K562 (cell line): ENCODE data around the gene UNC5B. TPM values are rescaled to one million over a fixed set of nuclear protein-coding genes. Genes with fewer than 3 reads are reported as not detected.

Source experiments
- ATAC-seq: fragments of 200-7000 bp; cut with Tn5 transposase; 3 replicates; pipeline ENCODE4 v1.9.1; 2020; ENCODE audit warnings: moderate library complexity
- BruUV-seq: library from RNA; stranded (reverse); fragments of 400-500 nt; replicated peaks from 2 replicates; lab custom pipeline; 2021; lab: Mats Ljungman, UMichigan
- CTCF ChIA-PET: fragments of 300-600 bp; formaldehyde crosslinking; extraction: SDS; loops from one replicate; lab custom pipeline; 2021; ENCODE audit warnings: low intra/inter-chr PET ratio; lab: Yijun Ruan, JAX
- POLR2A ChIA-PET: fragments of 300-600, 350-650 bp; sonication (Branson Sonifier 250); formaldehyde crosslinking; extraction: SDS; loops from one replicate; lab custom pipeline; 2021; ENCODE audit warnings: antibody characterized with exemption, inconsistent platforms; lab: Yijun Ruan, JAX
- DNase-seq, 4 experiments: peaks; one replicate each; pipeline versions ENCODE4 v3.0.0 to v3.0.0-alpha.2; 2011 to 2018; ENCODE audit warnings: low spot score in 3 of 4, mixed read lengths in 3 of 4; ENCODE audit errors: extremely low read depth in 1 of 4
- FAIRE-seq: peaks from 2 replicates; lab custom pipeline; 2011; peaks lifted over from hg19 to GRCh38; lab: Jason Lieb, UNC
- H2AFZ ChIP-seq: 2 replicates; pipeline ENCODE4 v1.6.0; 2011; ENCODE audit warnings: low read depth, low read length, control low read depth, inconsistent platforms
- H3K27ac ChIP-seq: fragments of 200-600 bp; 3 replicates; pipeline ENCODE4 v1.8.0; 2011; ENCODE audit warnings: low read depth, mild to moderate bottlenecking, control low read depth, inconsistent platforms, low read length, moderate library complexity, mixed read lengths; ENCODE audit errors: extremely low read depth
- H3K27me3 ChIP-seq, 2 experiments: fragments of 300-600 bp in 1 of 2; 2 replicates in 1 of 2; 3 replicates in 1 of 2; pipeline versions ENCODE4 v1.6.0 to v1.8.0; 2011; ENCODE audit warnings: inconsistent platforms in 2 of 2, low read length in 2 of 2, mild to moderate bottlenecking in 1 of 2, mixed read lengths in 1 of 2, moderate library complexity in 1 of 2; ENCODE audit not compliant: control insufficient read depth in 2 of 2, insufficient read depth in 2 of 2
- H3K36me3 ChIP-seq: fragments of 300-600 bp; 3 replicates; pipeline ENCODE4 v1.8.0; 2011; ENCODE audit warnings: mild to moderate bottlenecking, low read length, inconsistent platforms; ENCODE audit not compliant: control insufficient read depth, insufficient read depth
- H3K4me1 ChIP-seq, 2 experiments: fragments of 200-600 bp in 1 of 2; replicated peaks in 1 of 2; 2 replicates in 1 of 2; 3 replicates in 1 of 2; pipeline versions ENCODE4 v1.5.1 to v1.8.0; 2011; ENCODE audit warnings: inconsistent platforms in 2 of 2, low read length in 2 of 2, mild to moderate bottlenecking in 1 of 2, mixed read lengths in 1 of 2, moderate library complexity in 1 of 2; ENCODE audit not compliant: control insufficient read depth in 2 of 2, insufficient read depth in 2 of 2
- H3K4me2 ChIP-seq: 2 replicates; pipeline ENCODE4 v1.6.1; 2011; ENCODE audit warnings: low read length, control low read depth, inconsistent platforms, mixed read lengths; ENCODE audit not compliant: insufficient read depth
- H3K4me3 ChIP-seq: fragments of 200-600 bp; sonication (generic), shearing (Covaris generic); 2 replicates; pipeline ENCODE4 v1.5.1; 2016; ENCODE audit warnings: control low read depth, inconsistent platforms
- H3K79me2 ChIP-seq: fragments of 200-600 bp; 3 replicates; pipeline ENCODE4 v1.8.0; 2011; ENCODE audit warnings: low read length, inconsistent platforms; ENCODE audit not compliant: control insufficient read depth, insufficient read depth
- H3K9ac ChIP-seq, 2 experiments: 2 replicates each; pipeline versions ENCODE4 v1.6.0 to v1.6.1; 2011; ENCODE audit warnings: low read depth in 2 of 2, low read length in 2 of 2, control low read depth in 1 of 2, inconsistent platforms in 1 of 2, mild to moderate bottlenecking in 1 of 2, mixed read lengths in 1 of 2; ENCODE audit not compliant: insufficient read depth in 1 of 2
- H3K9me1 ChIP-seq: one replicate; pipeline ENCODE4 v1.6.0; 2011; ENCODE audit warnings: inconsistent platforms, mild to moderate bottlenecking, low read length, moderate library complexity; ENCODE audit not compliant: control insufficient read depth, insufficient read depth
- H3K9me3 ChIP-seq: replicated peaks from 2 replicates; pipeline ENCODE4 v1.5.1; 2011; ENCODE audit warnings: low read depth, low read length, inconsistent platforms; ENCODE audit not compliant: control insufficient read depth, insufficient read depth
- H4K20me1 ChIP-seq: replicated peaks from 2 replicates; pipeline ENCODE4 v1.6.1; 2011; ENCODE audit warnings: low read length, inconsistent platforms, mixed read lengths; ENCODE audit not compliant: control insufficient read depth, insufficient read depth
- ATF7 ChIP-seq: fragments of 450-650 bp; IDR thresholded peaks from 2 replicates; pipeline ENCODE4 v1.7.1; 2014; ENCODE audit warnings: mild to moderate bottlenecking, moderate library complexity
- CEBPZ ChIP-seq: fragments of 150-350 bp; IDR thresholded peaks from 2 replicates; pipeline ENCODE4 v1.6.1; 2014; ENCODE audit warnings: low read depth, mild to moderate bottlenecking, low read length, borderline replicate concordance
- MBD1 ChIP-seq: fragments of 250-450 bp; sonication (Bioruptor Pico); IDR thresholded peaks from 2 replicates; pipeline ENCODE4 v1.8.0; 2022; ENCODE audit warnings: inconsistent platforms
- NFXL1 ChIP-seq: fragments of 450-650 bp; formaldehyde crosslinking; IDR thresholded peaks from 2 replicates; pipeline ENCODE4 v1.4.0; 2021; ENCODE audit warnings: mild to moderate bottlenecking
- TEAD1 ChIP-seq, 2 experiments: fragments of 450-650 bp in 1 of 2; sonication (generic) in 1 of 2; formaldehyde crosslinking; IDR thresholded peaks; 2 replicates each; pipeline versions ENCODE4 v1.4.0 to v1.8.0; 2020 to 2022; ENCODE audit warnings: mild to moderate bottlenecking in 2 of 2, missing genetic modification reagents in 1 of 2
- ZNF609 ChIP-seq: sonication (generic); formaldehyde crosslinking; IDR thresholded peaks from 2 replicates; pipeline ENCODE4 v1.8.1; 2023; ENCODE audit warnings: missing genetic modification reagents, mild to moderate bottlenecking, borderline replicate concordance
- ZNF740 ChIP-seq, 3 experiments: fragments of 200-800 bp in 1 of 3; sonication (Bioruptor generic) in 1 of 3; sonication (generic) in 1 of 3; formaldehyde crosslinking in 1 of 3; IDR thresholded peaks; 2 replicates each; pipeline versions ENCODE4 v1.6.1 to v1.8.0; 2016 to 2022; ENCODE audit warnings: mild to moderate bottlenecking in 2 of 3, missing compliant biosample characterization in 2 of 3, missing genetic modification characterization in 2 of 3, missing genetic modification reagents in 1 of 3
- WGBS: fragments of 100-300 bp; shearing (Covaris generic); methylation state at CpG from one replicate; pipeline ENCODE4 v1.1.6; 2016; ENCODE audit warnings: low coverage, mixed read lengths; ENCODE audit not compliant: insufficient coverage; ENCODE audit errors: missing lambda C conversion rate; 5-methylcytosine and 5-hydroxymethylcytosine counted together
- in situ Hi-C: fragments of 300-500 bp; cut with MboI; formaldehyde crosslinking; loops from 4 replicates; pipeline ENCODE4 v1.15.0; 2018; ENCODE audit warnings: inconsistent platforms, mixed read lengths
- intact Hi-C: fragments of 100-400 bp; cut with micrococcal nuclease; formaldehyde crosslinking; loops from 2 replicates; pipeline ENCODE4 v1.14.2; 2022
- polyA plus RNA-seq, 8 experiments: library from polyadenylated mRNA; depleted of rRNA in 4 of 8; stranded (reverse) in 5 of 8; unstranded in 3 of 8; fragments of >200 nt; fragmentation: Nextera tagmentation in 2 of 8; fragmentation: Illumina TruSeq in 1 of 8; extraction: Ambion mirVana in 2 of 8; extraction: Trizol in 1 of 8; gene quantifications; 2 replicates each; pipeline versions ENCODE4 v1.2.1 to v1.2.3, GENCODE V29; 2011 to 2014; ENCODE audit warnings: inconsistent platforms in 1 of 8, missing spikeins in 1 of 8
- total RNA-seq, 7 experiments: library from RNA; depleted of rRNA in 6 of 7; stranded (reverse); fragments of >200 nt in 6 of 7; fragmentation: Illumina TruSeq in 2 of 7; extraction: Trizol in 2 of 7; gene quantifications; 2 replicates each; pipeline versions ENCODE4 v1.2.1 to v1.2.3, GENCODE V29; 2011 to 2021; ENCODE audit warnings: low replicate concordance in 1 of 7

Gene UNC5B
- total and polyA plus RNA-seq, 9 of the 15 experiments (the other 6 are each of a cell fraction or from before 2014, with no cell fraction given) = 0.10 to 8.4 (median 2.1) TPM

- H3K4me3 ChIP-seq = no peak overlapping the region
- no peaks in the 10 kb centered on the region for H3K36me3 ChIP-seq
- peak overlapping the region in 1 of 2 experiments; percentile 53; a peak in 1 of 4 replicates for H3K9ac ChIP-seq
- no peak overlapping the region for H2AFZ ChIP-seq
- BruUV-seq = no TSS peak
- ATAC-seq (peak; percentile 50), DNase-seq (peak in 2 of 4 experiments; percentile 39 to 43), FAIRE-seq (peak; percentile 26)
- H4K20me1 ChIP-seq = peaks cover 8% of the 10 kb centered on the region; the same call in 1 of the 2 replicates
- WGBS = 10% methylated on average over 11 of the region's 11 CpGs
- intact Hi-C loops (no loop called here), in situ Hi-C loops (no loop called here)
- H3K9me3 ChIP-seq = no peaks in the 10 kb centered on the region
- POLR2A ChIA-PET = interaction anchor here (0.8 to 1.3 kb wide), 2 partner anchors 8 to 10 kb away, joined by 3 read pairs; no protein-coding TSS in a partner anchor
- H3K9me1 ChIP-seq = no peaks in the 10 kb centered on the region
- CTCF ChIA-PET = no interaction called here
- H3K4me2 ChIP-seq = peak overlapping the region; percentile 20; the same call in 1 of the 2 replicates
- H3K79me2 ChIP-seq = no peaks in the 10 kb centered on the region
- peaks cover 19 to 23% of the 10 kb centered on the region in 2 experiments for H3K4me1 ChIP-seq
- H3K27me3 ChIP-seq = peaks cover 0 to 20% of the 10 kb centered on the region in 2 experiments; a peak in 2 of 5 replicates
- no peak overlapping the region; the same call in 2 of the 3 replicates for H3K27ac ChIP-seq
- TF ChIP-seq NFXL1 (no peak), ZNF609 (CRISPR knock-in tag) (no peak), ATF7 (no peak), MBD1 (no peak), TEAD1 (CRISPR knock-in tag; IDR thresholded peaks at IDR 0.05) (peak in 1 of 2 experiments; percentile 56; a peak in 1 of 4 replicates), CEBPZ (no peak), ZNF740 (CRISPR knock-in tag; IDR thresholded peaks at IDR 0.05) (no peak), ZNF740 (tag; IDR thresholded peaks at IDR 0.05) (no peak)
Observed at GRCh38 chr10:71246591-71247413, 34.4 kb downstream of the UNC5B start.
